Stomach (tissue), 9 donors: ENCODE measurements around the gene ANAPC10. TPM values are rescaled to one million over a fixed set of nuclear protein-coding genes. Genes with fewer than 3 reads are reported as not detected.

ENCODE experiments used
- DNase-seq, 2 donors: peaks; one replicate each; pipeline versions ENCODE4 v3.0.0 to v3.0.0-alpha.2; 2013 to 2019
- H3K27ac ChIP-seq, 5 donors: fragments of 200-600 bp in 4 of 5; sonication (generic) in 4 of 5; one replicate each; pipeline ENCODE4 v1.5.1; 2013 to 2019; ENCODE audit warnings: mild to moderate bottlenecking in 1 of 5, moderate library complexity in 1 of 5
- H3K27me3 ChIP-seq, 3 donors: fragments of 200-600 bp; sonication (generic); one replicate each; pipeline ENCODE4 v1.5.1; 2017 to 2019; ENCODE audit warnings: mixed run types in 1 of 3
- H3K36me3 ChIP-seq, 4 donors: fragments of 200-600 bp; sonication (generic); 1 replicate in 3 of 4; 2 replicates in 1 of 4; pipeline ENCODE4 v1.5.1; 2016 to 2019
- H3K4me1 ChIP-seq, 4 donors: fragments of 200-600 bp; sonication (generic); one replicate each; pipeline ENCODE4 v1.5.1; 2016 to 2019
- H3K4me3 ChIP-seq, 4 donors: fragments of 200-600 bp; sonication (generic) in 3 of 4; one replicate each; pipeline ENCODE4 v1.5.1; 2016 to 2019; ENCODE audit warnings: mild to moderate bottlenecking in 1 of 4
- H3K9me3 ChIP-seq, 4 donors: fragments of 200-600 bp; sonication (generic); one replicate each; pipeline ENCODE4 v1.5.1; 2016 to 2019
- CTCF ChIP-seq, 7 experiments: fragments of 450-650 bp in 4 of 7; fragments of 200-600 bp in 3 of 7; sonication (generic) in 3 of 7; IDR thresholded peaks; one replicate each; pipeline ENCODE4 v1.5.1; 2016 to 2019; ENCODE audit warnings: antibody characterized with exemption in 7 of 7, control low read depth in 2 of 7, mild to moderate bottlenecking in 1 of 7
- EP300 ChIP-seq: sonication (generic); formaldehyde crosslinking; IDR thresholded peaks from one replicate; pipeline ENCODE4 v1.6.1; 2017; ENCODE audit warnings: antibody characterized with exemption
- POLR2A ChIP-seq, 4 donors: fragments of 450-650 bp; IDR thresholded peaks; one replicate each; pipeline ENCODE4 v1.6.1; 2016; ENCODE audit warnings: antibody characterized with exemption in 4 of 4, control low read depth in 2 of 4, mild to moderate bottlenecking in 1 of 4, moderate library complexity in 1 of 4
- POLR2AphosphoS5 ChIP-seq, 3 donors: sonication (generic); formaldehyde crosslinking; IDR thresholded peaks; one replicate each; pipeline ENCODE4 v1.6.1; 2016; ENCODE audit warnings: antibody characterized with exemption in 3 of 3
- WGBS, 5 donors: extraction: QIAGEN DNeasy Blood & Tissue Kit in 3 of 5; methylation state at CpG; one replicate each; pipeline versions ENCODE4 v1.1.5 to v1.1.7; 2013 to 2018; 5-methylcytosine and 5-hydroxymethylcytosine counted together
- intact Hi-C: fragments of 100-400 bp; cut with DNase I; formaldehyde crosslinking; loops from one replicate; pipeline ENCODE4 v1.15.1; 2023; ENCODE audit warnings: low total_unique reads
- polyA plus RNA-seq, 3 donors: library from polyadenylated mRNA; stranded (reverse); fragments of 200-250 nt; gene quantifications; one replicate each; pipeline ENCODE4 v1.2.3, GENCODE V29; 2013
- total RNA-seq, 5 donors: library from RNA; depleted of rRNA; stranded (reverse); fragments of >200 nt; gene quantifications; one replicate each; pipeline versions ENCODE4 v1.1.0 to v1.2.3, GENCODE V29; 2014 to 2016
- donor health status: healthy with polysubstance abuse.
- donor health status: Bipolar disorder and iron deficiency.
- donor health status: healthy.

The ANAPC10 gene
- total and polyA plus RNA-seq, 8 donors = 2.6 to 42.0 (median 14.0) TPM

DNA sequence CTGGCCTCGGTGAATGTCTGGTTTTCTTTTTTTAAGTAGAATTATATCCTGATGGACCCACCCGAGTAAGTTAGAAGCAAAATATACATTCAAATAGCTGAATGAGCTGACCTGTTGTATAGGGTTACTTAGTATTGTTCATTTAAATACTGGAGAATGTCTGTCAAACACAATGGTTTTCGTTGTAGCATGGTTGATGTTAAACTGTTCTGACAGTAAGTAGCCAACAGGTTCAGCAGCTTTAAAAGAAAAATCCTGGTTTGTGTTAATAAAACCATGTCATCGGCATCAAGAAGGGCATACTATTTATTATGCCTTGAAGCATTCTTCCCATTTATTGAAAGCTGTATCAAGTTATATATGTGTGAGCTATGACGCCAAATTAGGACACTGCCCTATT lies 149.6 kb downstream of the ANAPC10 start:
- H3K36me3 ChIP-seq = no peaks in the 10 kb centered on the region
- H3K27me3 ChIP-seq = no peaks in the 10 kb centered on the region
- WGBS, 5 donors = 81 to 84% (median 82%) methylated on average over 5 of the region's 5 CpGs
- H3K4me3 ChIP-seq = no peak overlapping the region
- intact Hi-C loops = no loop called here
- no peak for TF ChIP-seq EP300
- H3K27ac ChIP-seq = no peak overlapping the region
- DNase-seq = no peak
- H3K9me3 ChIP-seq = peaks cover 7 to 21% (median 18%) of the 10 kb centered on the region in 4 donors
- H3K4me1 ChIP-seq = no peaks in the 10 kb centered on the region

DNA sequence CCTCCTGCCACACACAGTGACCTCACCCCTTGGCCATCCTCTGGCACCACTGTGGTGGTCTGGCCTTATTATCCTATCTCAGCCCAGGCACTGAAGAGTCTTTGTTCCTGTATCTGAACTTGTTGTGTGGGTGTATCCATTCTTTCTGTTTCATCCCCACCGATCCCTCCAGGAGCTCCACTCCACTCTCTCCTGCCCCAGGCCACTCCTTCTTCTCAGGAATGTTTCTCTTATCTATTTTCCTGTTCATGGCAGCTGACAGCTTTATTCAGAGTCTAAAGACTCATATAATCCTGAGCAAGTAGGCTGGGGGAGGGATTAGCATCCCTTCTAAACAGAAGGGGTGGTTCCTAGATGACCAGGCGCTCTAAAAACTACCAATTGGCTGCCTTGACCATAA lies 150.0 kb downstream of the ANAPC10 start:
- intact Hi-C loops = no loop called here
- no peak for TF ChIP-seq POLR2A (IDR thresholded peaks at IDR 0.05)
- TF ChIP-seq CTCF (IDR thresholded peaks at IDR 0.05) = no peak
- no peak for TF ChIP-seq EP300
- TF ChIP-seq POLR2AphosphoS5 (IDR thresholded peaks at IDR 0.05) = no peak
- Histone ChIP-seq H3K4me1 (no peaks in the 10 kb centered on the region), H3K9me3 (peaks cover 6 to 17% (median 15%) of the 10 kb centered on the region in 4 donors), H3K27me3 (no peaks in the 10 kb centered on the region), H3K4me3 (no peak overlapping the region), H3K36me3 (no peaks in the 10 kb centered on the region), H3K27ac (no peak overlapping the region)
- no peak for DNase-seq
- 55 to 69% (median 63%) methylated on average over 2 of the region's 2 CpGs for WGBS, 5 donors

Other genes with a start within 250 kb of the ANAPC10 start
- 100 to 1,000 TPM in 1 of 5 donors, 10 to 100 TPM in 4; 20.0 to 108 (median 74.6) TPM for gene ABCE1, start 115 bp upstream of the ANAPC10 start, total RNA-seq
- gene ABCE1, start 115 bp upstream of the ANAPC10 start, polyA plus RNA-seq = 10 to 100 TPM; 16.9 to 21.5 (median 19.5) TPM
- gene OTUD4, start 82.4 kb upstream of the ANAPC10 start, total RNA-seq = 10 to 100 TPM in 4 of 5 donors, 1 to 10 TPM in 1; 6.4 to 53.8 (median 39.7) TPM
- 1 to 10 TPM; 5.2 to 7.3 (median 5.2) TPM for gene OTUD4, start 82.4 kb upstream of the ANAPC10 start, polyA plus RNA-seq